ENCODE results near the gene BAG1. TPM values are rescaled to one million over a fixed set of nuclear protein-coding genes. Genes with fewer than 3 reads are reported as not detected.

The BAG1 gene
- total RNA-seq, 4 donors from 2014 or later, result 128 to 165 (median 139) TPM

DNA sequence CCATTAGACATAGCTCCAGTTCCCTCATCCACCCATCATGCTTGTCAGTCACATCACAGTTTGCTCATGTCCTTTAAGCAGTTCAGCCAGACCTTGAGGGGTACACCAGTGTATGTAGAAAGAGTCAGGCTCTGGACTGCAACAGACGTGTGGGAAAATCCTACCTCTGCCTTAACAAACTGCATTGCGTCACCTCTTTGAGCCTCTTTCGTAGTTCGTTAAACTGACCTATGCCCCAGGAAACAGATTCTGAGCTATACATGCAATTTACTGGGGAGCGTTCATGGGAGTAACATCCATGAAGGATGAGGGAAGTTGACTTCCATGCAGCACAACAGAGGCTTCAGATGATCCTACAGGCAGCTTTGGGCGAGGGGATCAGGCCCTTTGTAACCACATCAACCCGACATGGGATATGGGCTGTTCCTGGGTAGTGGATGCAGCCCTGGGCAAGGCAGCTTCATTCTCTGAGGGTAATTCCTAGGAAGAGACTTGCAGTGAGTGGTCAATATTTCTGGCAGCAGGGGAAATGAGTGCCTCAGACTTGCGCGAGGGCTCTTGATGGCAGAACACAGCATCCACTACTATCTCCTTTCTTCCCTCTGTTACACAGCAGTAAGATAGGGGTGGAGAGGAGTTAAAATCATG is 20.2 kb downstream of the BAG1 start:
- no peaks in the 10 kb centered on the region for H3K9me3 ChIP-seq
- no peak overlapping the region for H3K4me3 ChIP-seq
- ATAC-seq, result no peak
- H3K27me3 ChIP-seq, result peaks cover 4% of the 10 kb centered on the region
- H3K4me1 ChIP-seq, result no peaks in the 10 kb centered on the region
- H3K27ac ChIP-seq, result no peak overlapping the region
- WGBS, 2 donors (ENCODE audit: low coverage in 1 of 2), result 80 to 85% methylated on average over 3 to 7 of the region's 9 CpGs
- TF ChIP-seq, protein P1, sequence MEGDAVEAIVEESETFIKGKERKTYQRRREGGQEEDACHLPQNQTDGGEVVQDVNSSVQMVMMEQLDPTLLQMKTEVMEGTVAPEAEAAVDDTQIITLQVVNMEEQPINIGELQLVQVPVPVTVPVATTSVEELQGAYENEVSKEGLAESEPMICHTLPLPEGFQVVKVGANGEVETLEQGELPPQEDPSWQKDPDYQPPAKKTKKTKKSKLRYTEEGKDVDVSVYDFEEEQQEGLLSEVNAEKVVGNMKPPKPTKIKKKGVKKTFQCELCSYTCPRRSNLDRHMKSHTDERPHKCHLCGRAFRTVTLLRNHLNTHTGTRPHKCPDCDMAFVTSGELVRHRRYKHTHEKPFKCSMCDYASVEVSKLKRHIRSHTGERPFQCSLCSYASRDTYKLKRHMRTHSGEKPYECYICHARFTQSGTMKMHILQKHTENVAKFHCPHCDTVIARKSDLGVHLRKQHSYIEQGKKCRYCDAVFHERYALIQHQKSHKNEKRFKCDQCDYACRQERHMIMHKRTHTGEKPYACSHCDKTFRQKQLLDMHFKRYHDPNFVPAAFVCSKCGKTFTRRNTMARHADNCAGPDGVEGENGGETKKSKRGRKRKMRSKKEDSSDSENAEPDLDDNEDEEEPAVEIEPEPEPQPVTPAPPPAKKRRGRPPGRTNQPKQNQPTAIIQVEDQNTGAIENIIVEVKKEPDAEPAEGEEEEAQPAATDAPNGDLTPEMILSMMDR (IDR thresholded peaks at IDR 0.05), result no peak
- TF ChIP-seq POLR2AphosphoS5 (IDR thresholded peaks at IDR 0.05) (no peak), EP300 (IDR thresholded peaks at IDR 0.05) (no peak), POLR2A (IDR thresholded peaks at IDR 0.05) (no peak)
- peaks cover 0 to 14% of the 10 kb centered on the region in 2 donors for H3K36me3 ChIP-seq

DNA sequence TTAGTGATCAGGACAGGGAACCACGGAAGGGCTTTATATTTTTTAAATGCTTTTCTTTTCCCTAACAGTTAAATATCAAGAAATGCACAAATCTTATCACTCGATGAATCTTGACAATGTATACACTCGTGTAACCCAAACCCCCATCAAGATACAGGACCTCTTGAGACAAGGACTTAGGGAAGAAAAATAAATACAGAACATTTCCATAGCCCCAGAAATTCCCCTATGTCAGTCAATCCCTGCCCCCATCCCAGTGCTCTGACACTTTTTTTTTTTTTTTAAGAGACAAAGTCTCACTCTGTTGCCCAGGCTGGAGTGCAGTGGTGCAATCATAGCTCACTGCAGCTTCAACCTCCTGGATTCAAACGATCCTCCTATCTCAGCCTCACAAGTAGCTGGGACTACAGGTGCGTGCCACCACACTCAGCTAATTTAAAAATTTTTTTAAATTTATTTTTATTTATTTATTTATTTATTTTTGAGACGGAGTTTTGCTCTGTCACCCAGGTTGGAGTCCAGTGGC is 21.8 kb downstream of the BAG1 start:
- no peak for ATAC-seq
- H3K4me3 ChIP-seq, result no peak overlapping the region
- H3K36me3 ChIP-seq, result peaks cover 0 to 2% of the 10 kb centered on the region in 2 donors
- H3K27ac ChIP-seq, result no peak overlapping the region
- H3K9me3 ChIP-seq, result no peaks in the 10 kb centered on the region
- 50 to 69% methylated on average over 6 of the region's 6 CpGs for WGBS, 2 donors (ENCODE audit: low coverage in 1 of 2)
- no peak for TF ChIP-seq POLR2AphosphoS5 (IDR thresholded peaks at IDR 0.05)
- TF ChIP-seq EP300 (IDR thresholded peaks at IDR 0.05), result no peak
- no peak for TF ChIP-seq POLR2A (IDR thresholded peaks at IDR 0.05)
- TF ChIP-seq, protein P1 (IDR thresholded peaks at IDR 0.05), result no peak
- peaks cover 4% of the 10 kb centered on the region for H3K27me3 ChIP-seq
- no peaks in the 10 kb centered on the region for H3K4me1 ChIP-seq

DNA sequence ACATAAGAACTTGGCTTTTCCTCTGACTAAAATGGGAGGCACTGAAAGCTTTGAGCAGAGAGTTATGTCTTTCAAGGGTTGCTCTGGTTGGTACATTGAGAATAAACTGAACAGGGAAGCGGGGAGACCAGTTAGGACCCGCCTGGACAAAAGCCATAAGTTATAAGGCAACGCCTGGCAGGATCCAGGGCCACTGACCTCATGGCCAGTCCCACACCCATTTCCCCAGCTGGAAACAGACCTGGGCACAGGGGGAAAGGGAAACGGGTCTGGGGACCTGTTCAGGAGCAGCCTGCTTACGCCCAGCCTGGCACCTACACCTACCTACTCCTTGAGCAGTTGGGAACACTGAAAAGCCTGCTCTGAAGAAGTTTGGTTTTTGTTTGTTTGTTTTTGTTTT is 23.2 kb downstream of the BAG1 start:
- H3K27ac ChIP-seq, result no peak overlapping the region
- ATAC-seq, result no peak
- H3K9me3 ChIP-seq, result no peaks in the 10 kb centered on the region
- no peak for TF ChIP-seq EP300 (IDR thresholded peaks at IDR 0.05)
- TF ChIP-seq POLR2A (IDR thresholded peaks at IDR 0.05), result no peak
- TF ChIP-seq, protein P1 (IDR thresholded peaks at IDR 0.05), result no peak
- no peak for TF ChIP-seq POLR2AphosphoS5 (IDR thresholded peaks at IDR 0.05)
- H3K4me1 ChIP-seq, result no peaks in the 10 kb centered on the region
- no peak overlapping the region for H3K4me3 ChIP-seq
- WGBS, 2 donors (ENCODE audit: low coverage in 1 of 2), result 85 to 92% methylated on average over 2 to 5 of the region's 5 CpGs
- H3K27me3 ChIP-seq, result peaks cover 4% of the 10 kb centered on the region
- no peaks in the 10 kb centered on the region for H3K36me3 ChIP-seq

DNA sequence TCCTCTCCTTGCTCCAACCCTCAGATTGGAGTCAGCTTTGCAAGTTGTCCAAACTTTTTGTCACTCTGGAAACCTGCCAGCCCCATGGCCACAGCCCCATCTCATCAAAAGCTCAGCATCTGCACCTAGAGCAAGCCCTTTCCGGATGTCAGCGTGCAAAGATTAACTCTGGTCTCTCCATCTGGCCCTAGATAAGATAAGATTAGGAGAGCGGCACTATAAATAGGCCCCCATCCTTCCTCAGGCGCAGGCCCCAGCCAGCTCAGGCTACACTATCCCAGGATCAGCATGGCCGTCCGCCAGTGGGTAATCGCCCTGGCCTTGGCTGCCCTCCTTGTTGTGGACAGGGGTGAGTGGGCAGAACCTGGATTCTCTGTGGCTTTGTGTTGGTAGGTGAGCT is 24.6 kb downstream of the BAG1 start, which contains the start of gene SPINK4:
TSS of gene SPINK4 (plus strand) at position 247 of the 400 bp plus-strand sequence. CDS start at position 289, 42 bp downstream.
- H3K27me3 ChIP-seq, result peaks cover 12% of the 10 kb centered on the region

More for the DNA sequence above, 24.6 kb downstream of the BAG1 start, which contains the start of gene SPINK4:
- TF ChIP-seq, protein P1 (IDR thresholded peaks at IDR 0.05), result no peak
- TF ChIP-seq EP300 (IDR thresholded peaks at IDR 0.05) (no peak), POLR2A (IDR thresholded peaks at IDR 0.05) (no peak), POLR2AphosphoS5 (IDR thresholded peaks at IDR 0.05) (no peak)
- Histone ChIP-seq H3K36me3 (no peaks in the 10 kb centered on the region), H3K9me3 (no peaks in the 10 kb centered on the region), H3K4me3 (no peak within 1 kb of the TSS), H3K4me1 (no peaks in the 10 kb centered on the region), H3K27ac (no peak within 1 kb of the TSS)
- WGBS, 2 donors (ENCODE audit: low coverage in 1 of 2), result 21 to 26% methylated on average over 3 to 4 of the region's 7 CpGs
- ATAC-seq, result no peak

Measured in gastroesophageal sphincter (tissue), 4 donors.